HG03442 (cell line): ENCODE data around the gene SLC66A1.
"Not testable (repeated sequence)": the region's sequence is repeated elsewhere in the genome, so short reads cannot be mapped to it uniquely, and the experiment has no call there.

Source experiments
- ATAC-seq: cut with Tn5 transposase; IDR thresholded peaks from one replicate; pipeline ENCODE4 v1.9.1; 2021; ENCODE audit warnings: mild to moderate bottlenecking, moderate library complexity; ENCODE audit not compliant: unreplicated experiment

Gene SLC66A1, protein sequence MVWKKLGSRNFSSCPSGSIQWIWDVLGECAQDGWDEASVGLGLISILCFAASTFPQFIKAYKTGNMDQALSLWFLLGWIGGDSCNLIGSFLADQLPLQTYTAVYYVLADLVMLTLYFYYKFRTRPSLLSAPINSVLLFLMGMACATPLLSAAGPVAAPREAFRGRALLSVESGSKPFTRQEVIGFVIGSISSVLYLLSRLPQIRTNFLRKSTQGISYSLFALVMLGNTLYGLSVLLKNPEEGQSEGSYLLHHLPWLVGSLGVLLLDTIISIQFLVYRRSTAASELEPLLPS

DNA sequence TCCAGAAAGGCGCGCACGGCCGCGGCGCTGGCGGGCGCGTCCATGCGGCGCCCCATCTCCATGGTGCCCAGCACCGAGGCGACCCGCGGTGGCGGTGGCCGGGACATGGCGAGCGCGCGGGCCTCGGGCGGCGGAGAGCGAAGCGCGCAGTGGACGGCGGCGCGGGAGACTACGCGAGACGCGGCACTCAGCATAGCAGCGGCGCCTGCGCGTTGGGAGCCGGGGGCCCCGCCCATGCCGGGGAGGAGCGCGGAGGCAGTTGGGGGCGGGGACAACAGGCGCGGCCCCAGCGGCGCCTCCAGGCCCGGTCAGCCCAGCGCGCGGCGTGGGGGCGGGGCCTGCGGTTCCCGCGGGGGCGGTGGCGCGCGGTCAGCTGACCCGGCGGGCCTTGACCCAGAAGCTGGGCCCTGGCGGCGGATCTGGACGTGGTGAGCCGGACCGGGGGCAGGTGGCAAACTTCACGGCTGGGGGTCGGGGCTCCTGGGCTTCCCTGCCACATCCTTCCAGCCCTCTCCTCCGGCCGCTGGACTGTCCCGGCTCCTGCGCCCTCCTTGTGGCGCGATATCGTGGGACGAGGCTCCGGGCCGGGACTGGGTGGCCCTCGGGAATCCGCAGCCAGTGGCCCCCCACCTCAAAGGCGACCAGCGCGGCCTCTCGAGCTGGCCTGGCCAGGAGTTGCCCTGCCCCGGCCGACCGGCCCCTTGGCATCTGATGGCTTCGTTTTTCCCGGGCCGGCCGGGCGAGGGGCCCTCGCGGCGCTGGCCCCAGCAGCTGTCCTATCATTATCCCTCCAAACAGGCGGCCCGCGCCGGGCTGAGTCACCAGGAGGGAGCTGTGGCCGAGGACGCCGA lies at the start of gene SLC66A1, which contains the start of gene AKR7A2:
Gene SLC66A1, plus strand, starts transcription at position 396 of the 851 bp plus-strand sequence. CDS start 5,352 bp downstream, outside the sequence.
Gene AKR7A2, minus strand, starts transcription at position 214 of the 851 bp plus-strand sequence. Its CDS starts 20 bp downstream, at position 194.
- peak; percentile 77 for ATAC-seq

DNA sequence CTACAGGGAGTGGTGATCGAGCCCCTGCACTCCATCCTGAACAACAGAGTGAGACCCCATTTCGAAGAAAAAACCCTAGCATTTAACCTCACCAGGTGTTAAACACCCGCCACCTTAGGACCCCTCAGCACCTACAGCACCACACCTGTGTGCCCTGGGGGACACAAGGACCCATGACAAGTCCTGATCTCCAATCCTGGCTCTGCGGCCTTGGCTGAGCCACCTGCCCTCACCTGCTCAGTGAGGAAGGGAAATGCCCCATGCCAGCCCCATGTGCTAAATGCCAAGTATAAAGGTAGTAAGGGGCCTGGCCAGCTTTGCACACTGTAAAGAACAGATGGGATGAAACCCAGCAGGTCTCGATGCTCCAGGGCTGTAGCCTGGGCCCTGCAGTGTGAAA lies 49.4 kb upstream of the SLC66A1 start:
- no peak for ATAC-seq

DNA sequence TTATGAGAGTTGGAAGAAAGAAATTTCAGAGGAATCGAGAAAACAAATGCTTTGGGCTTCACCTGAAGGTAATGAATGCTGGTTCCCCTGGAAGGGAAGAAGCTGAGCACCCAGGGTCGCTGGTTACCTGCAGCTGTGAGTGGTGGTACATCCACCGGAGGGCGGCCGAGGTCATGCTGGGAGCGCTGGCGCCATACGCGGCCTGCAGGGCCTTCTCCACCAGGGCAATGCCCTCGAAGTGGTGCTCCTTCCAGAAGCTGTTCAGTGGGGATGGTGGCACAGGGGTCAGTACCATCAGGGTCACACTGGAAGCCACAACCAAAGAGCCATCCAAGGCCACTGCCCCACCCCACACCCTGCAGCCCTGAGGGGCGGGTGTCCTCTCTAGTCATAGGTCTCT lies 43.7 kb upstream of the SLC66A1 start:
- ATAC-seq: no peak

DNA sequence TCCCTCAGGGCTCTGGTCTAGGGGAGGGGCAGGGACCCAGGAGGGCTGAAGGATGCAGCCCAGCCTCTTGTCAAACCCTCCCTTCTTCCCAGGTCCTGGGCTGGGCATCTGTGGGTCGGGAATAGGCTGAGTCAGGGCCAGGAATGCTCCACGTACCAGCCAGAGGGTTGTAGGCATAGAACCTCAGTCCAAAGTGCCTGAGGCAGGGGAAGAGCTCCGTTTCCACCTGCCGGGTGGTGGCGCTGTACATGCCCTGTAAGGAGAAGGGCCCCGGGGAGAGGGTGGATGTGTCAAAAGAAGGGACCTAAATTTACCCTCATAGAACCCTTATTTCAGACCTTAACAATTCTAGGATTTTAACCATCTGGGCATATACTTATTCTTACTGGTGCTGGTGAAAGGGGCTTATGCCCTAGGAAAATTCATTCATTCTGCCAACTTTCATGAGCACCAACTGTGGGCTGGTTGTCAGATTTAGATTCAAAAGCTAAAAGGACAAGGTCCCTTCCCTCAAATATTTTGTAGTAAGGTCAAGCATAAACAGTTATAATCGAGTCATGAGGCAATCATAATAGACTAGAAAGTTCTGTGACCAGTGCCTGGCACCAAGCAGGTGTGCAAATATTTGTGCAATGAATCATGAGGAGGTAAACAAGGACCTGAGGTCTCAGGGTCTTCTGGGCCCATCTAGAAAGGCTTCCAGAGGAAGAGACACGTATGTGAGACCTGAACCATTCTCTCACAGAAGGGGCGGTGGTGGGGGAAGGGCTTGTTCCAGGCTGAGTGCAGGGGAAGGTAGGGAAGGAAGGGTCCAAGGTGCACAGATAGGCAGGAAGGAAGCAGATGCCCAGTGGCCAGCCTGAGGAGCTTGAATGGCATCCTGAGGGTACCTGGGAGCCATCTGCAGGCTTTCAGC lies 42.4 kb upstream of the SLC66A1 start:
- not testable (repeated sequence) for ATAC-seq

DNA sequence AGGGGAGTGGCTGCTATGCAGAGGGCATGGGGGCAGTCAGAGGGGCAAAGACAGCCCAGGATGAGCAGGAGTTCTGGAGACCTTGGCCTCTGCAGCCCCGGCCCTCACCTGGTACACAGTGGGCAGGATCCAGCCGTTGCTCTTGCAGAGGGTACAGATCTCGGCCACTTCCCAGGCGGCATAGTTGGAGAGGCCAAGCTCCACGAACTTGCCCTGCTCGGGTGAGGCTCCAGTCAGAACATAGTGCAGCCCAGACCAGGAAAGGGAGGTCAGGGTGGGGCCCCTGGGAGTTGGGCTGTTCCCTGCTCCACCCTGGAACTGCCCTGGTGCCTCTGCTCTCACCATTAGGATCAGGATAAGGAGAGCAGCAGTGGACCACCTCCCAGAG lies 41.8 kb upstream of the SLC66A1 start:
- ATAC-seq: not testable (repeated sequence)

DNA sequence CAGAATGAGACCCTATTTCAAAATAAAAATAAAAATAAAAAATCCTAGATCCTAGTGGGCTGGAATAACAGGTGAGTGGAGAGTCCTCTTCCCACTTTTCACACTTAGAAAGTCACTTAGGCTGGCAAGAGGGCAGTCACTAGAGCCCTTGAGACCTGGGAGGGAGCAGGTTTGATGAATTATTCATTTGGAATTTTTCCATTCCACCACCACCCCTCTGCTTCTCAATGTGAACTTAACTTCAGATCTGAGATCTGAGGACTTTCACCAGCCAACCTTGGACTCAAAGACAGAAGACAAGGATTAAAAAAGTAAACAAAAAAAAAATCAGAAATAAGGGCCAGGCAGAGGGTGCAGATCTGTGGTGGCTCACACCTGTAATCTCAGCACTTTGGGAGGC lies 40.1 kb upstream of the SLC66A1 start:
- ATAC-seq: no peak

DNA sequence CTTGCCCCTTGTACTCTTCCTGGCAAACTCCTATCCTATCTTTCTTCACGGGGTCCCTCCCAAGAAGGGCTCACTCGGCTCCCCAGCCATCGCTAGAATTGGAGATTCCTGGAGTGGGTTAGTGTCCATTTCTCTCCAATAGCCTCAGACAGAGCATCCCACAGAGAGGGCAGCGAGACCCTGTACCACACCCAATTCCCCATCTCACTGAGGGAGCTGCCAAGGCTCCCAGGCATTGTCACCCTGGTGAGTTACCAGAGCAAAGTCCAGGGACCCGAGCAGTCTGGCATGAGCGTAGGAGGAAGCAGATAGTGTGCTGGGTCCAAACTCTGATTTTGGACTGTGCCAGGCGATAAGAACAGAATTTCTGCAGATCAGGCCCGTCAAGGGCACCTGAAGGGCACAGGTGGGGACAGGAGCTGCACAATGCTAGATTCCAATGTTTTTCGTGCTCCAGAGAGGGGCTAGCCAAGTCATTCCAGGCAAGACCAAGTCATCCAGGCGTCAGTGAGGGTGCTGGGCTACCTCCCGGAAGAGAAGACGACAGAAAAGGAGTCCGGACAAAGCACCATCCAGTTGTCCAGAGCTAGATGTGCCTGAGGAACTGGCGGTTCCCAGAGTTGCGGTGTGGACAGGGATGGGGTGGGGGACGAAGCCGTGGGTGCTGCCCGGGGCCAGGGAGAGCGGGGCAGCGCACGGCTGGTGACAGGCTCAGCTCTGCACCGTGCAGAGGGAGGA lies 38.9 kb upstream of the SLC66A1 start:
- no peak for ATAC-seq

DNA sequence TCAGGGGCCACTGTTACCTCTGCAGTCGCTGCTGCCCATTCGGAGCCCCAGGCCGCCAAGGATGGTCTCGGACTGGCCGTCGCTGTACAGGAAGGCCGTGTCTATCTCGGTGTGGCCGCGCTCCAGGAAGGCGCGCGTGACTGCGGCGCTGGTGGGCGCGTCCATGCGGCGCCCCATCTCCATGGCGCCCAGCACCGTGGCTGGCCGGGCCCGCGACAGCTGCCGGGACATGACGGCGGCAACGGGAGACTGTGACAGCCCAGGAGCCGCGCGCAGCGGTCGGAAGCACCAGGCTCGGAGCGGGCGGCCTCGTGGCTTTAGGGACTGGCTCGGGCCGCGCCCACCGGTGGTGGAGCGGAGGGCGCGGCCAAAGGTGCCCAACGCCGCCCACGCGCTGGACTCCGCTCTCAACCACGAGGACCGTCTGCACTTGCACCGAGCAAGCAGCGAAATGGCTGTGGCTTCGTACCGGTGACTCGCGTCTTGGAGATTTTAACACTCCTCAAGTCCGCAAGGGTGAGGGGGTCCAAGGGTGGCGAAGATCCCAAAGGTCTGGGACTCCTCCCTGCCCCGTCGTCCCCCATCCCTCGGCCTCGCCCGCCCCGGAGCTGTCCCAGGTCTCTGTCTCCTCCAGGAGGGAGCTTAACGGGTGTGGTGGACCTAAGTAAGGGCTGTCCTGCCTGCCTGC lies 38.1 kb upstream of the SLC66A1 start:
- ATAC-seq: not testable (repeated sequence)

DNA sequence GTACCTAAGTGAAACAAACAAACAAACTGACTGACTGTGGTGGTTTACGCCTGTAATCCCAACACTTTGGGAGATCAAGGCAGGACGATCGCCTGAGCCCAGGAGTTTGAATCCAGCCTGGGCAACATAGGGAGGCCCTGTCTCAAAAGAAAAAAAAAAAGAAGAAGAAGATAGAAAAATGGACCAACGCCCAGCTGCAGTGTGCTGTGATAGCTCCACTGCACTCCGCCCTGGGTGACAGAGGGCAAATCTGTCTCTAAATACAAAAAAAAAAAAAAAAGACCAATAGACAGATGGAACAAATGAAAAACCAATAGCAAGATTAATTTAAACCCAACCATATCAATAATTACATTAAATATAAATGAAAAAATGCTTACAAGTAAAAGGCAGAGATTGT lies 37.5 kb upstream of the SLC66A1 start:
- ATAC-seq: no peak

DNA sequence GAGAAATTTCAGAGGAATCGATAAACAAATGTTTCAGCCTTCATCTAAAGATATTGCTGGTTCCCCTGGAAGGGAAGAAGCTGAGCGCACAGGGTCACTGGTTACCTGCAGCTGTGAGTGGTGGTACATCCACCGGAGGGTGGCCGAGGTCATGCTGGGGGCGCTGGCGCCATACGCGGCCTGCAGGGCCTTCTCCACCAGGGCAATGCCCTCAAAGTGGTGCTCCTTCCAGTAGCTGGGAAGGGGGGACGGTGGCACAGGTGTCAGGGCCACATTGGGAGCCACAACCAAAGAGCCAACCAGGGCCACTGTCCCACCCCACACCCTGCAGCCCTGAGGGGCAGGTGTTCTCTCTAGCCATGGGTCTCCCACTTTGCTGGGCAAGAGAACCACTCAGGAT lies 28.2 kb upstream of the SLC66A1 start:
- no peak for ATAC-seq

DNA sequence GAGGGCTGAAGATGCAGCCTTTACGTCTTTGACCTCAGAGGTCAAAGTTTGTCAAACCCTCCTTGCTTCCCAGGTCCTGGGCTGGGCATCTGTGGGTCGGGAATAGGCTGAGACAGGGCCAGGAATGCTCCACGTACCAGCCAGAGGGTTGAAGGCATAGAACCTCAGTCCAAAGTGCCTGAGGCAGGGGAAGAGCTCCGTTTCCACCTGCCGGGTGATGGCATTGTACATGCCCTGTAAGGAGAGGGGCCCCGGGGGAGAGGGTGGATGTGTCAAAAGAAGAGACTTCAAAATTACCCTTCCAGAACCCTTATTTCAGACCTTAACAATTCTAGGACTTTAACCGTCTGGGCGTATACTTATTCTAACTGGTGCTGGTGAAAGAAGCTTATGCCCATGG lies 27.2 kb upstream of the SLC66A1 start:
- ATAC-seq: no peak

DNA sequence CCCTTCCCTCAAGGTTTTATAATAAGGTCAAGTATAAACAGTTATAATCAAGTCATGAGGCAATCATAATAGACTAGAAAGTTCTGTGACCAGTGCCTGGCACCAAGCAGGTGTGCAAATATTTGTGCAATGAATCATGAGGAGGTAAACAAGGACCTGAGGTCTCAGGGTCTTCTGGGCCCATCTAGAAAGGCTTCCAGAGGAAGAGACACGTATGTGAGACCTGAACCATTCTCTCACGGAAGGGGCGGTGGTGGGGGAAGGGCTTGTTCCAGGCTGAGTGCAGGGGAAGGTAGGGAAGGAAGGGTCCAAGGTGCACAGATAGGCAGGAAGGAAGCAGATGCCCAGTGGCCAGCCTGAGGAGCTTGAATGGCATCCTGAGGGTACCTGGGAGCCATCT lies 26.8 kb upstream of the SLC66A1 start:
- ATAC-seq: not testable (repeated sequence)

DNA sequence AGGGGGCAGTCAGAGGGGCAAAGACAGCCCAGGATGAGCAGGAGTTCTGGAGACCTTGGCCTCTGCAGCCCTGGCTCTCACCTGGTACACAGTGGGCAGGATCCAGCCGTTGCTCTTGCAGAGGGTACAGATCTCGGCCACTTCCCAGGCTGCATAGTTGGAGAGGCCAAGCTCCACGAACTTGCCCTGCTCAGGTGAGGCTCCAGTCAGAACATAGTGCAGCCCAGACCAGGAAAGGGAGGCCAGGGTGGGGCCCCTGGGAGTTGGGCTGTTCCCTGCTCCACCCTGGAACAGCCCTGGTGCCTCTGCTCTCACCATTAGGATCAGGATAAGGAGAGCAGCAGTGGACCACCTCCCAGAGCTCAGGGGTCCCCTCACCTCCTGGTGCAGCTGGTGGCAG lies 26.3 kb upstream of the SLC66A1 start:
- ATAC-seq: not testable (repeated sequence)

DNA sequence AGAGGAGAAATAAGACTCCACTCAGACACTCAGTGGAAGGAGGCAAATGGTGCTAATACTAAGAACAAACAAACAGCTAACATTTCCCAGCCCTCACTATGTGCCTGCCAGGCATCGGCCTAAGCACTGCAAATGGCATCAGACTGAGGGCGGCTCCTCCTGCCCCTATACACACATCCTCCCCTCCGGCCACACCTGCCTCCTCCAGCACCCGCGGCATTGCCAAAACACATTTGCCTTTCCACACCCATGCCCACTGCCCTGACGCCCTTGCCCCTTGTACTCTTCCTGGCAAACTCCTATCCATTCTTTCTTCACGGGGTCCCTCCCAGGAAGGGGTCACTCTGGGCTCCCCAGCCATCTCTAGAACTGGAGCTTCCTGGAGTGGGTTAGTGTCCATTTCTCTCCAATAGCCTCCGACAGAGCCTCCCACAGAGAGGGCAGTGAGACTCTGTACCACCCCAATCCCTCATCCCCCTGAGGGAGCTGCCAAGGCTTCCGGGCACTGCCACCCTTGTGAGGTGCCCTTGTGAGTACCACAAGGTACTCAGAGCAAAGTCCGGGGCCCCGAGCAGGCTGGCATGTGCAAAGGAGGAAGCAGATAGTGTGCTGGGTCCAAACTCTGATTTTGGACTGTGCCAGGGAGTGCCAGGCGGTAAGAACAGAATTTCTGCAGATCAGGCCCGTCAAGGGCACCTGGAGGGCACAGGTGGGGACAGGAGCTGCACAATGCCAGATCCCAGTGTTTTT lies 24.5 kb upstream of the SLC66A1 start:
- ATAC-seq: no peak

DNA sequence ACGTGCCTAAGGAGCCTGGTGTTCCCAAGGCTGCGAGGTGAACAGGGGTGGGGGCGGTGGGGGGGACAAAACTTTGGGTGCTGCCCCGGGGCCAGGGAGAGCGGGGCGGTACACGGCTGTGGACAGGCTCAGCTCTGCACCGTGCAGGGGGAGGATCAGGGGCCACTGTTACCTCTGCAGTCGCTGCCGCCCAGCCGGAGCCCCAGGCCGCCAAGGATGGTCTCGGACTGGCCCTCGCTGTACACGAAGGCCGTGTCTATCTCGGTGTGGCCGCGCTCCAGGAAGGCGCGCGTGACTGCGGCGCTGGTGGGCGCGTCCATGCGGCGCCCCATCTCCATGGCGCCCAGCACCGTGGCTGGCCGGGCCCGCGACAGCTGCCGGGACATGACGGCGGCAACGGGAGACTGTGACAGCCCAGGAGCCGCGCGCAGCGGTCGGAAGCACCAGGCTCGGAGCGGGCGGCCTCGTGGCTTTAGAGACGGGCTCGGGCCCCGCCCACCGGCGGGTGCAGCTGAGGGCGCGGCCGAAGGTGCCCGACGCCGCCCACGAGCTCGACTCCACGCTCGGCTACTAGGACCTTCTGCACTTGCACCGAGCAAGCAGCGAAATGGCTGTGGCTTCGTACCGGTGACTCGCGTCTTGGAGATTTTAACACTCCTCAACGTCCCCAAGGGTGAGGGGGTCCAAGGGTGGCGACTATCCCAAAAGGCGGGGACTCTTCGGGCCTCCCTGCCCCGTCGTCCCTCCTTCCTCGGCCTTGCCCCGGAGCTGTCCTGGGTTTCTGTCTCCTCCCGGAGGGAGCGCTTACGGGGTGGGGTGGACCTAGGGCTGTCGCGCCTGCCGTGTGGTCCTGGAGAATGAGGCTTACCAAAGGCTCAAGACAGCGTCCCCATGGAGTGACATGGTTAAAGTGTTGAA lies 23.5 kb upstream of the SLC66A1 start, which contains the start of gene AKR7A3:
Gene AKR7A3, minus strand, starts transcription at position 447 of the 918 bp plus-strand sequence. Its CDS starts 61 bp downstream, at position 386.
- not testable (repeated sequence) for ATAC-seq

DNA sequence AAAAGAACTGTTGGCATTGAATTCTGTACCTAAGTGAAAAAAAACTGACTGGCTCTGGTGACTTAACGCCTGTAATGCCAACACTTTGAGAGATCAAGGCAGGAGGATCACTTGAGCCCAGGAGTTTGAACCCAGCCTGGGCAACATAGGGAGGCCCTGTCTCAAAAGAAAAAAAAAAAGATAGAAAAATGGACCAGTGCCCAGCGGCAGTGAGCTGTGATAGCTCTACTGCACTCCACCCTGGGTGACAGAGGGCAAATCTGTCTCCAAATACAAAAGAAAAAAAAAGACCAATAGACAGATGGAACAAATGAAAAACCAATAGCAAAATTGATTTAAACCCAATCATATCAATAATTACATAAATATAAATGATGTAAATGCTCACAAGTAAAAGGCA lies 22.9 kb upstream of the SLC66A1 start:
- ATAC-seq: no peak

DNA sequence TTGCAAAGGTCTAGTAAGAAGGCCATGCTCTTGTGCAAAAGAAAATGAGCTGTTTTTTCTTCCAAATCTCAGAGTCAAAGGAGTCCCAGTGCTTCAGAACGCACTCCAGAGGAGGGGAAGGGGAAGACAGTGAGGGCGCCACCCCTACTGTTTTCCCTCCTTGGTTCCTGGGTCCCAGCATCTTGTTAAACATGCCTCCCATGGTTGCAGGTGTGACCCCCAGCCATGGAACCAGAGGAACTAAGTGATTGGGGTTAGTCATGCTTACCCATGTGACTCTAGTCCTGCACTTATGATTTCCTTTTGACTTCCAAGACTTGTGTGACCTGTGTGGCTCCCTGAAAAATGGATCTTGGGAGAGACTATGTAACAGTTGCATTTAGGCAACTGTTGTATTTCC lies 17.5 kb upstream of the SLC66A1 start:
- ATAC-seq: no peak

DNA sequence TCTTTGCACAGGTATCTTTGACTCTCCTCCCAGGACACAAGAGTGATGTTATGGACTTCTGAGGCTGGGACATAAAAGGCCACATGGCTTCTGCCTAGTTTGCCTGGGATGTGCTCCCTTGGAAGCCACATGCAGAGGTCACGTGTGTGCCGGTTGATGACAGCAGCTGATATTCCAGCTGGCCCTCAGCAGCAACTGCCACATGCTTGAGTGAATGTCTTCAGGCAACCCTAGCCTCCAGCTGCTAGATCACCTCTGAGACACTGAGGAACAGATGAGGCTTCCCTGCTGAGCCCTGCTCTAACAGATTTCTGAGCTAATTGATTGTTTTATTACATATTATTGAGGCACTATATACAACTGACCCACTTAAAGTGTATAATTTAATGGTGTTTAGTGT lies 11.9 kb upstream of the SLC66A1 start:
- ATAC-seq: no peak
